Retina (tissue), 1 donor: ENCODE data around the gene NKD2.
"Not testable (repeated sequence)": the region's sequence is repeated elsewhere in the genome, so short reads cannot be mapped to it uniquely, and the experiment has no call there.

Experiments used
- DNase-seq: peaks from one replicate; pipeline ENCODE4 v3.0.0-alpha.2; 2016

NKD2 gene, protein sequence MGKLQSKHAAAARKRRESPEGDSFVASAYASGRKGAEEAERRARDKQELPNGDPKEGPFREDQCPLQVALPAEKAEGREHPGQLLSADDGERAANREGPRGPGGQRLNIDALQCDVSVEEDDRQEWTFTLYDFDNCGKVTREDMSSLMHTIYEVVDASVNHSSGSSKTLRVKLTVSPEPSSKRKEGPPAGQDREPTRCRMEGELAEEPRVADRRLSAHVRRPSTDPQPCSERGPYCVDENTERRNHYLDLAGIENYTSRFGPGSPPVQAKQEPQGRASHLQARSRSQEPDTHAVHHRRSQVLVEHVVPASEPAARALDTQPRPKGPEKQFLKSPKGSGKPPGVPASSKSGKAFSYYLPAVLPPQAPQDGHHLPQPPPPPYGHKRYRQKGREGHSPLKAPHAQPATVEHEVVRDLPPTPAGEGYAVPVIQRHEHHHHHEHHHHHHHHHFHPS

DNA sequence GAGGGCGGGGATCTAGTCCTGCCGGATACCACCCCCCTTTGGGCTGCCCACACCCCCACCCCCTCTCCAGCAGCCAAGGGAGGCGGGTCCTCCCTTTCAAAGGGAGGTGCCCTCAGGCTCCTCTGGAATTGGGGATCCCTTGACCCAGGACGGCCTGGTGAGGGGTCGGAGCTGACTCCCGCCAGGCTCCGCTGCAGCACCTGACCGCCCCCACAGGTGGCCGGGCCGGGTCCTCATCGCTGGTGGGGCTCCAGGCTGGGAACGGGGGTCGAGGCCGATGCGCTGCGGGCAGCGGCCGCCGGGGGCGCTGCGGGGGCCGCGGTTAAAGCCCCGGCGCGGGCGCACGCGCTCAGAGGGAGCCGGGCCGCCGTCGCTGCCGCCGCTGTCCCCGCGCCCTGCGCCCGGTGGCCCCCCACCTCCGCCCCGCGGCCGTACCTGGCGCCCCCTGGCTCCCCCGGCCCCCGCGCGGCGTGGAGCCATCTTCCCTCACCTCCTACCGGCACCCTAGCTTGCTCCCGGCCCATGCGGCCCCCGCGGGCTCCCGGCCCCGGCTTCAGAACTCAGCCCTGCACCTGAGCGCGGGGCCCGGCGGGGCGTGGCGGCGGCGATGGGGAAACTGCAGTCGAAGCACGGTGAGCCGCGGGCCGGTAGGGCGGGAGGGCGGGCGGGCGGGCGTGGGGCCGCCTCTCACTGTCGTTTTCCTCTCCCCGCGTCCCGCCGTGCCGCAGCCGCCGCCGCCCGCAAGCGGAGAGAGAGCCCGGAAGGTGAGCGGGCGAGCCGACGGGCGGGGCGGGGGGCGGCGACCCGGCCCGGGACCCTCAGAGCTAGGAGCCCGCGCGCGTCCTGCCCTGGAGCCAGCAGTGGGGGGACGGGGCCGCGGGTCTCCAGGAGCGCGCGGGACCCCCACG, at the start of gene NKD2:
TSS of gene NKD2 (plus strand) at position 352 of the 908 bp plus-strand sequence. CDS start at position 608, 256 bp downstream.
- peak; percentile 81 for DNase-seq

DNA sequence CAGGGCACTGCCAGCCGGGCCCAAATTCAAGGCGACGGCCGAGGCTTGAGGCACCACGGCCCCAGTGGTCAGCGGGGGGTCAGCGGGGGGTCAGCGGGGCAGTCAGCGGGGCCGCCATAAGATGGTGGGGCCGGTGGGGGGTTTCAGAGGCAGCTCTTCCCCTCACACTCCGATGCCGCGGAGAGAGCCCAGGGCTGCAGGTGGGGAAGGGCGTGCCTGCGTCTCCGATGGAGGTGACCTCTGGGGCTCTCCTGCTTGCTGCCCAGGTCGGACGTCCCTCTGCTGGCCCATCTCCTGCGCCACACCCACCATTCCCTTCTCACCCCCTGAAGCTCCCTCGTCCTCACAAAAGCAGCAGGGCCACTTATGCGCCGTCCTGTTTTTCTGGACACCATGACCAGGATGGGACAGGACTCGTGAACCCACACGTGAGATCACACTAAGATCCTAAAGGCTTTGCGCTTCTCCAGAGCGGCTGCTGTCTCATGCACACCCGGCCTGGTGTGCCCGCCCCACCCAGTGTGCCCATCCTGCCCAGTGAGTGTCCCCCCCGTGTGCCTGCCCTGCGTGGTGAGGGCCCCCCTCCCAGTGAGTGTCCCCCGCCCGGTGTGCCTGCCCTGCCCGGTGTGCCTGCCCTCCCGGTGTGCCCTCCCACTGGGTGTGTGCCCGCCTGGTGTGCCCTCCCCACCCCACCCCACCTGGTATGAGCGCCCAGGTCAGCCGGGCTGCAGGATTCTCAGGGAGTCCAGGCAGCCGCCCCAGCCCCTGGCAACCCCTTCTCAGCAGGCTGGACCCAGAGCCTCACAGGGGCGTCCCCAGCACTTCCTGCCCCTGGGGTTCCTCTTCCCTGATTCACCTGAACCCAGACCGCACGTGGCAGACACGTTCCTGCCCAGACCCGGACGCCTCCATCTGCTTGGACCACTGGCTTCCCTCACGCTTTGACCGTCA, 48.7 kb upstream of the NKD2 start:
- DNase-seq = no peak

DNA sequence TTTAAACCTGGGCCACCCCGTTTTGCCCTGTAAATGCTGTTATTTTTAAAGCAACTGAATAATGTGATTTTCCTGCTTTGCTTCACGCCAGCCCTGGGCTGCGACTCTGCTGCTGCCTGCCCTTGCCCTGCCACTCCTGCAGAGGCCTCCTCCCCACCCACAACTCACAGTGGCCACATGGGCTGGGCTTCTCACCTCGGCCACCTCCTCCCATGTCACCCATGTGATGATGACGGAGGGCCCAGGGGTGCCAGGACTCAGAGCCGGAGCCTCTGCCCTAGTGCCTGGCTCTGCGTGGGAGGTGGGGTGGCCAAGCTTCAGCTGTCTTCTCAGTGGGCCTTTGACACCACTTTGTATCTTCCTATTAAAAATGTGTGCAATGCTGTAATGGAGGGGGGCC, 48.1 kb upstream of the NKD2 start:
- DNase-seq = no peak

DNA sequence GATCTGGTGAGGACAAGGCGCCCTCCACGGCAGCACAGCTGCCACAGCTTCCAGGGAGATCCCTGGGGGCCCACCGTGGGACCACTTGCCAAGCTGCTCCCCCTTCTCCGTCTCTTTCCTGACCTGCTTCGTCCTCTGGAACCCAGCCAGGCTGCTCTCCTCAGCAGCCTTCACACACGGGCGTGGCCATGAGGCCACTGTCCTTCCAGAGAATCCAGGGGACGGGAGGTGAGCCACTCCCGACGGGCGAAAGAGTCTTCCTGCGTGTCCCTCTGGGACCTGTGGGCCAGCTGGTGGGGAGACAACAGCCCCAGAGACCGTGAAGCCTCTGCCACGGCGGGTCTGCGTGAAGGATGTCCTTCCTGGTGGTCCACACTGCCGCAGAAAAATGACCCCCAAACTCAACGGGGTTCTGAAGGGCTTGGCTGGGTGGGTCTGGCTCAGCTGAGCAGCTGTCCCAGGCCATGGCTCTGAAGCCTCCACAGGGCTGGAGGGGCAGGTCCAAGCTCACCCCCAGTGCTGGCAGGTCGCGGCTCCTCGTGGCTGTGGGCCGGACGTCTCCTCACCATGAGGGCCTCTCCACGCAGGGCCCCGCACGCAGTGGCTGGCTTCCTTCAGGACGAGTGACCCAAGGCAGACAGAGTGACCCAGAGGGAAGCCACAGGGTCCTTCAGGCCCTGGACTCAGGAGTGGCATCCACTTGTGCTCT, 47.4 kb upstream of the NKD2 start:
- peak; percentile 32 for DNase-seq

DNA sequence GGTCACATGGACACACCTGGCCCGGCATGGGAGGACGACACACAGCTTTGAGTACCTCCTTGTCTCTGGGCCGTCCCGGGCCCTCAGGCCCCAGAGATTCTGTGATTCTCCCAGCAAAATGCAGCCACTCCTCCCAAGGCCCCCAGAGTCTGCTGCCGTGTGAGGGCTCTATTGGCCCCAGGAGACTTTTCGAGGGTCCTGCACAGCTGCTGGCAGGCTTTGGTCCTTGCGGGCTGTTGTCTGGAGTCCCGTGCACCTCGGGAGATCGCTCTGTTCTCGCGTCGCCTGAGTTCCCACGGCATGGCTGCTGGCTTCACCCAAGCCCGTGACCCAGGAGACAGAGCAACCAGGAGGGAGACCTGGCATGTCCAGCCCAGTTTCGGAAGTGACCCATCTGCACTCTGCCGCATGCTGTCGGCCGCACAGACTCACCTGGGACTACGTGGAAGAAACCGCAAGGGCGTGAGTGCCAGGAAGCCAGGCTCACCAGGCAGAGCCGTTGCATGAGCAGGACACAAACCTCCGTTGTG, 46.8 kb upstream of the NKD2 start:
- DNase-seq = peak; percentile 4

DNA sequence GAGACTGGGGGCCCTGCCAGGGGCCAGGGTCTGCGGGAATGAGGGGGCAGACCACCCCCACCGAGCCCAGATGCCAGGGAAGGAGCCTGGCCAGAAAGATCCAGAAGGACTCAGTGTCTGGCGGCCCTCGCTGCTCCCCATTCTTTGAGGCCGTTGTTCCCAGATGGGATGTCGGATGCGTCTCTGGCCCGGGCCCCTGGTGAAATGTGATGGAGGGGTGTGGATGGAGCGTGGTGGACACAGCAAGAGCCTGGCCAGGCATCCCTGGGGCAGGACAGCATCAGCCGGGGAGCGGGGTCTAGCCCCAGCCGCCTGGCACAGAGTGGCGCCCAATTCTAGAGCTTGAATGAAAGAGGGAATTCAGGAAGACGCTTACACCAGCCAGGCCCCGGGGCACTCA, 46.2 kb upstream of the NKD2 start:
- no peak for DNase-seq

DNA sequence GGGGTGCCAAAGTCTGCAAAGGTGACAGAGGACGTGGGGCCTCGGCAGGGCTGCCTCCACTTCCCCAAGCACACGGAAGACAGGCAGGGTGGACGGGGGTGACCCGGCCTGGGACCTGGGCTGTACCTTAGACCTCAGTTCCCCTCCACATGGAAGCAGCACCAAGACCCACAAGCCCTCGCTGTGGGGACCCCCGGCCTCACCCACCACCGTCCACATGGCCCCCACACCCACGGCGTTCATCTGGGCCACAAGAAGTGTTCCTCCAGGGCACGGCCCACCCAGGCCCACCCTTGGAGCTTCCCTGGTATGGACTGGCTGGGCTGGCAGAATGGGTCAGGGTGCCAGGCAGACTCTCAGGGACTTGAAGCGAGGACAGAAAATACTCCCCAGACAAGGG, 45.8 kb upstream of the NKD2 start:
- DNase-seq = peak; percentile 1

DNA sequence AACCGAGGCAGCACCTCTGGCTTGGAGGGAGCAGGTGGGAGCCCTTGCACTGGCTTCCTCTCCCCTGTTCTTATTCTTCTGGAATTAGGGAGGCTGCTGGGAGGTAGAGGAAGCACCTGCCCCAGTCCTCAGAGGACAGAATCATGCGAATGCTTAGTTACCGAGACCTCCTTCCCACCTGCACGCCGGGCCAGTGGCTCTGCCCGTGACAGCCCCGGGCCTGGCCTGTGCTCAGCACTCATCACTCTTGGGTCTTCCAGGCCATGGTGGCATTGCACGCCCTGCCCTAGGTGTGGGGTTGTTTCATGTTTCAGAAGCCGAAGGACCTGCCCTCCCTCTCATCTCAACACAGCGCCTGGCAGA, 45.3 kb upstream of the NKD2 start:
- no peak for DNase-seq

DNA sequence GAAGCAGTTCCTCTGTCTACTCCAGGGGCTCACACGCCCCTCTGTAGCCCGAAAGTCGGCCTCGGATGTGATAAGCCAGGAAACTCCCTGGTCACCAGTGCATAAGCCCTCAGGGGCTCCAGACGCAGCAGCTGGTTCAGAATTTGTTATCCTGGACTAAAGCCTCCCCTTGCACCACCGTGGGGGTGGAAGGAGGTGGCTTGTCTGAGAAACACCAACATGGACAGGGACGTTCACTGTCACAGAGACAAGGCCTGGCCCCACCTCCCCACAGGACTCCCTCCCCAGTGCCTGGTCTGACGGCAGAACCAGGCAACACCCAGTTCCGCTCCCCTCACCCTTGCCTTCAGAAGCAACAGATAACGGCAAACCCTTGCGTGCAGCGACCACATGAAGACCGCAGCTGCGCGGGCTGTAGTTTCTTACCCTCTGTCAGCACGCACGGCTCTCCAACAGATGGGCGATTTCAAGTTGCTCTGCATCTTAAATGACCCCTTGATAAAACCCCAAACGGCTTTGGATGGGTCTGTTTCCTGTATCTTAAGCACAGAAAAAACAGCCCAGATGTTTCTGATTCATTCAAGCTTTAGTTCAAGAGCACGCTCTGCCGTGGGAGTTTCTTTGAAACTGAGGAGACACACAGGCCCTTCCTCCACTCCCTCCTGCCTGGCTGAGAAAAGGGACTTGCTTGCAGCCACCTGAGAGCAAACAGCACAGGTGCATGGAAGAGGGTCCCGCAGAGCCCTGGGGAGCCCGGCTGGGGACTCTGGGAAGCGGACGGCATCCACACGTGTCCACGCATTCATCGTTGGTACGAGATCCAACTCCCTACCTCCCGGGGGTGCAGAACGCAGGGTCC, 44.7 kb upstream of the NKD2 start:
- no peak for DNase-seq

DNA sequence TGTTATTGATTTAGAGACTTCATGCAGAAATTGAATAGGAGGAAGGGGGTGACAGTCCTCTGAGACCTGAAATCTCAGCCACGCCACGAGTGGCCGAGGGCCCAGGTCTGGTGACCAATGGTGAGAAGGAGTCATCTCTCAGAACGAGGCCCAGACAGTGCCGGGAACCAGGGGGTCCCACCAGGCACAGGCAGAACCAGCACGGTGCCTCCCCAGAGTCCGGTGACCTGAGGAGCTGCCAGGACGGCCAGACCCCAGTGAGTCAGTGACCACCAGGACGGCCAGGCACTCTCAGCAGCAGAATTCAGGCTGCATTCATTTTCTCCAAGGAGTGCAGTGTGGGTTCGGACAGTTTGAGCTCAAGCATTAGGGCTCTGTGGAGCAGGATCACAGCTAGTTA, 43.8 kb upstream of the NKD2 start:
- DNase-seq = peak; percentile 6

DNA sequence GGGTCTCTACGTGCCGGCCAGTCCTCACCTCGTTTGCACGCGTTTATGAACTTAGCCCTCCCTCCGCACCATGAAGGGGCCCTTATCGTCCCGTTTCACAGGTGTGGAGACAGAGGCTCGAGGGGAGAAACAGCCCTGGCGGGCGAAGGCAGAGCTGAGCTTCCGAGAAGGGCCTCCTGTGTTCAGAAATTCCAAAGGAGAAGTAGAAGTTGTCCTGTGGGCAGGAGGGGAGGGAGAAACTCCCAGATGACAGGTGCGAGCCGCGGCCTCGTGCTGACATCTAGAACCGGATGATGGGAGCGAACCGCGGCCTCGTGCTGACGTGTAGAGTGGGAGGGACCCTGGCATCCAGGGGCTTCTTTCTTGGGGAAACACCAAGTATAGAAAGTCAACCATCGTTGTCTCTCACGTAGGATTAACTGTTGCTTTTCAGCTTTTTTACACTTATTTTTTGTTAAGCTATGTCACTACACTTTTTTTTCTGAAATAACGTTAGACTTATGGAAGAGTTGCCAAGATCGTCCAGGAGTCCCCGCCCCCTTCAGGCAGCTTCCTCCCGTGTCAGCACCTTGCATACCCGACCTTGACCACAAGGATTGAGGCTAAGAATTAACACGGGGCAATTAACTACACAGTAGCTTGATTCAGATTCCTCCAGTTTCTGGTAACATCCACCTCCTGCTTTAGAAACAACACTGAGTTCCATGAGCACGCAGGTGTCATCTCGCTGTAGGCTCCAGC, 42.8 kb upstream of the NKD2 start:
- no peak for DNase-seq

DNA sequence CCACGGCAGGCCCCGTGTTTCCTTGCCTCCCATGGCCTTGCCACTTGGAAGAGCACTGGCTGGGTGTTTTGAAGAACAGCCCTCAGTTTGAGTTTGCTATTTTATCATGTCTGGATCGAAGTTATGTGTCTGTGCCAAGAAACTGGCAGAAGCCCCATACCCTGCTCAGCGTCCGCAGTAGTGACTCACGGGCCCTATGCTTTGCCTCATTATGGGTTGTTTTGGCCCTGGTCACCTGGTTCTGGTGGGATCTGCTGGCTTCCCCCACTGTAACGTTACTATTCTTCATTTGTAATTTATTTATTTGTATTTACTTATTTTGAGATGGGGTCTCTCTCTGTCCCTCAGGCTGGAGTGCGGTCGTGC, 42.3 kb upstream of the NKD2 start:
- no peak for DNase-seq

DNA sequence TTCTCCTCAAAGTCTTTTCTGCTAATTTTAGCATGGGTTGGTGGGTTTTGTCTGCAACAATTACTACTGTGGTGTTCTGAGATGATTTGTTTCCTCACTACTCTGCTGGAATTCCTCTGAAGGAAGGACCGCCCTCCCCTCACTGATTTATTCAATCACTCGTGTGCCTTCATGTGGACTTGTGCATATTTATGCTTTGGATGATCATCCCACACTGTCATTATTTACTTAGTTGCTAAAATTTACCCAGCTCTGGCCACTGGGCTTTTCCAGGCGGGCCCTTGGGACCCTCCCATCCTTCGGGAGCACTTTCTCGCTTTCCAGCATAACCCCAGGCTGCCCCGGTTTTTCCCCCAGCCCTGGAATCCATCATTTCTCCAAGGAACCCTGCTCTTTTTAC, 41.7 kb upstream of the NKD2 start:
- no peak for DNase-seq

DNA sequence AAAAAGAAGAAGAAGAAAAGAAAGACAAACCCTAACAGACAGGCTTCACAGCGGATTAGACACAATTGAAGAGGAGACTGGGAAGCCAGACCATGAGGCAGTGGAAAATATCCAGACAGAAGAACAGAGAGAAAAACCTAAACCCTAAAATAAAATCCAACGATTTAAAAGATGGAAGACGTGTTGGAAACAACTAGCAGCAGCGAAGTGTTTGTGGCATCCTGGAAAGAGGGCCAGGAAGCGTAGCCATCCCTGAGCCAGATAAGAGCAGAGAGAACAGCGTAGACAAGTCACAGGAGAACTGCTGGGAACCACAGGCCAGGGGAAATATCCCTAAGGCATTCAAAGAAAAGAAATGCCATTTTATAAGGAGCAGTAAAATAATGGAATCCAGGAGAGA, 39.7 kb upstream of the NKD2 start:
- DNase-seq = peak; percentile 19

DNA sequence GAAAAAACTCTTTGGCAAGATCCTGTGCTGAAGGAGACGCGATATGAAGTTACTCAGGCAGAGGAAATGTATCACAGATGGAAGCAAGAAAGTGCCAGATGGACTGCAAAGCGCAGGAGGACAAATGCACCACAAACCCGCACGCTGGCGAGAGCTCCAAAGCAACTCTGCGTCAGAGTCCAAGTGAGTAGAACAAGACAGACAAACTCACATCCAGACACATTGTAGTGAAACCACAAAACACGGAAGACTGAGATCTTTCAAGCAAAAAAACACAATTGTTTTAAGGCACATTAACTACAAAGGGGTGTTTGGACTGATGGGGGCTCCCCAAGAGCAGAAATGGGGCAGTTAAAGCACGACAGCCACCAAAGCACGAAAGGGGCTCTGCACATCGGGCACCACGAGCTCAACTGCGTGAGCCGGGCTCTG, 39.2 kb upstream of the NKD2 start:
- peak; percentile 39 for DNase-seq

DNA sequence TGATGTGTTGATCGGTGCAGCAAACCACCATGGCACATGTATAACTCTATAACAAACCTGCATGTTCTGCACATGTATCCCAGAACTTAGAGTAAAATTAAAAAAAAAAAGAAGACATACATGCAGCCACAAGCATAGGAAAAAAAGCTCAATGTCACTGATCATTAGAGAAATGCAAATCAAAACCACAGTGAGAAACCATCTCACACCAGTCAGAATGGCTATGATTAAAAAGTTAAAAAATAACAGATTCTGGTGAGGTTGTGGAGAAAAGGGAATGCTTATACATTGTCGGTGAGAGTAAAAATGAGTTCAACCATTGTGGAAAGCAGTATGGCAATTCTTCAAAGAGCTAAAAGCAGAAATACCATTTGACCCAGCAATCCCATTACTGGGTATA, 36.0 kb upstream of the NKD2 start:
- not testable (repeated sequence) for DNase-seq

DNA sequence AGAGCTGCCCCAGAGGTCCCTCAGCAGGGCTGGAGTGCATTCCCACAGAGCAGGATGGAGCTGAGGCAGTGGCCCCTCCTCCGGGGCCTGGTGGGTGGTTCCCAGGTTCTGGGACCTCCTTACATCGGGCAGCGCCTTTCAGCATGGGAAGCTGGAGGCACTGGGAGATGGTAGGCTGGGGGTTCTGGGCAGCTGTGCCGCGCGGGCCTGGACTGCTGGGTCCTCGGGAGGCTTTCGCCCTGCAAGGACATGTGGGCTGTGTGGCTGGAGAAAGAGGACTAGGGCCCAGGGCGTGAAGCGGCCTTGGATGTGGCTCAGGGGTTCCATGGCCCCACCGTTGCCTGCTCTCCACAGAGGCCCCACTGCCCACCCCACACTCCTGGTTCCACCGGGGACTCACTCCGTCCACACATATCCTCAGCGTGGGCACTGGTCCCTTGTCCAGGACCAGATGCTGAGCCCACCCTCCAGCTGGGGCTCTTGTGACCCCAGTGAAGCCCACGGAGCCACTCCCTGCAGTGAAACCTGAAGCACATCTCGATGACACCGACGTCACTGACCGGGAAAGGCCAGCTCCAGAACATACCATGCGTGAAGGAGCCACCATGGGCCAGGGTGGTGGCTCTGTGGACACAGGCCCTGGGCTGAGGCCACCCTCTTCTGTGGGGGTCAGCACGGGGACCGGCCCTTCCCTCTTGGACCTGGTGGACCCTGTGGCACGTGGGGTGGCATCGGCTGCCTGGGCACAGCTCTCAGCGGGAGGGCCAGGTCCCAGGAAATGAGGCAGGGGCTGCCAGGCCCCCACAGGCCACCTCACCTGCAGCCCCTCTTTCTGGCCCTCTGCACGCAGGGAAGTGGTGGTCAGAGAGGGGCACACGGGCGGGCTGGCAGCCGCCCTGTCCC, 31.5 kb upstream of the NKD2 start:
- DNase-seq = no peak

DNA sequence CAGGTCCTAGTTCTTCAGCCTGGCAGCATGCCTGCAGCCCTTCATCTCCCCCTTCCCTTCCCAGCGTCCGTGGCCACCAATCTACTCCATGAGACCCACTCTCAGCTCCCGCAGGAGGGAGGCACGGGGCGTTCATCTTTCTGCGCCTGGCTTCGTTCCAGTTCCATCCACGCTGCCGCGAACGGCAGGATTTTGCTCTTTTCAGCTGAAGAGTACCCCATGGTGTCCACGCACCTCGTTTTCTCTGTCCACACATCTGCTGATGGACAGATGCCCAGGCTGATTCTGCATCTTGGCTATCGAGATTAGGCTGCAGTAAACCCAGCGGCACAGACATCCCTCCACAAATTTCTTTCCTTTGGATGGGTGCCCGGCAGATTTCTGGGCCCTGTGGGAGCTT, 30.5 kb upstream of the NKD2 start:
- DNase-seq = no peak

DNA sequence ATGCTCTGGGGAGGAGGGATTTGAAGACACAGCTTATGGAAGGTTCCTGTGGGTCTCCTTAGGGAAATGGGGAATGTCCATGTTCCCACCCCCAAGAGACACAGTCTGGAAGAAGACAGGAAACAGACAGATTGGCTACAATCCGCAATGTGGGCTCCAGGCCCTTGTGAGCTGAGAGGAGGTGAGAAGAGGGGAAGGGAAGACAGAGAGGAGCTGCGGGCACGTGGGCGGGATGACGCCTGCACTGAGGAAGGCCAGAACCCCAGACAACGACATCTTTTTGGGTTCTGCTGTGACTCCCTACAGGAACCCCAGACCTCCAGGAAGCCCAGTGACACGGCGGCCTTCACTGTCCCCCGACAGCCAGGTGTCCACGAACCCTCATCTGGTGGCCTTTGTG, 29.9 kb upstream of the NKD2 start:
- no peak for DNase-seq
